Pancreas (tissue), 10 donors: ENCODE results near the gene CIB4. TPM values are rescaled to one million over a fixed set of nuclear protein-coding genes. Genes with fewer than 3 reads are reported as not detected.
A peak's percentile ranks its signal among the peaks of the same experiment; 100 is the strongest.

Experiments used
- ATAC-seq, 4 donors: fragments of 200-7000 bp; cut with Tn5 transposase; one replicate each; pipeline versions ENCODE4 v1.8.0 to v1.9.1; 2020; ENCODE audit warnings: mild to moderate bottlenecking in 4 of 4, moderate library complexity in 4 of 4
- DNase-seq, 6 donors: peaks; one replicate each; pipeline ENCODE4 v3.0.0-alpha.2; 2020
- FAIRE-seq: peaks from 2 replicates; lab custom pipeline; 2012; peaks lifted over from hg19 to GRCh38; lab: Jason Lieb, UNC
- H3K27ac ChIP-seq, 4 donors: fragments of 200-600 bp; sonication (generic); 1 replicate in 3 of 4; 2 replicates in 1 of 4; pipeline versions ENCODE4 v1.5.0 to v1.8.0; 2020
- H3K27me3 ChIP-seq, 4 donors: fragments of 200-600 bp; one replicate each; pipeline ENCODE4 v1.8.0; 2021
- H3K36me3 ChIP-seq, 3 donors: fragments of 200-600 bp; sonication (generic) in 1 of 3; one replicate each; pipeline versions ENCODE4 v1.5.0 to v1.8.0; 2020 to 2021
- H3K4me1 ChIP-seq, 3 donors: fragments of 200-600 bp; one replicate each; pipeline ENCODE4 v1.8.0; 2021
- H3K4me3 ChIP-seq, 4 donors: fragments of 200-600 bp; sonication (generic) in 2 of 4; one replicate each; pipeline versions ENCODE4 v1.5.0 to v1.8.0; 2020 to 2021
- H3K9me3 ChIP-seq, 4 donors: fragments of 200-600 bp; one replicate each; pipeline ENCODE4 v1.8.0; 2021
- WGBS, 2 donors: extraction: QIAGEN DNeasy Blood & Tissue Kit; methylation state at CpG; one replicate each; pipeline ENCODE4 v1.1.7; 2013; 5-methylcytosine and 5-hydroxymethylcytosine counted together
- intact Hi-C, 3 donors: fragments of 100-400 bp; cut with DNase I; formaldehyde crosslinking; loops; one replicate each; pipeline versions ENCODE4 v1.11.1 to v1.14.2; 2022
- polyA plus RNA-seq, 2 donors: library from polyadenylated mRNA; stranded (reverse); fragments of 200-250 nt; gene quantifications; one replicate each; pipeline ENCODE4 v1.2.3, GENCODE V29; 2013
- total RNA-seq, 6 donors: library from RNA; stranded (reverse); fragmentation: NEBNext Ultra II Directional in 4 of 6; extraction: Animal tissue kit (Norgen Biotek cat#: 25700) in 4 of 6; gene quantifications; one replicate each; pipeline versions ENCODE4 v1.2.1 to v1.2.4, GENCODE V29; 2021 to 2023
- TF ChIP-seq, protein P1 (sequence below), 4 donors: fragments of 200-600 bp; sonication (generic) in 3 of 4; IDR thresholded peaks; one replicate each; pipeline versions ENCODE4 v1.5.0 to v1.8.0; 2021; ENCODE audit warnings: antibody characterized with exemption in 4 of 4
- donor health status: healthy with polysubstance abuse.
- donor health status: DM: no; HTN: no; CAD: no; lungs with moderate emphysema.
- donor health status: DM: no; HTN: no; CAD: no.
- donor health status: control.
- donor health status: control.
- donor health status: Bipolar disorder and iron deficiency.
- donor health status: DM: yes; HTN: yes; CAD: no.
- donor health status: DM: no; HTN: no; CAD: no.
- donor health status: DM: no; HTN: no; CAD: no.
- donor health status: DM: yes; HTN: yes; CAD: no.

CIB4 gene
- total and polyA plus RNA-seq, 8 donors = 0.19 to 0.62 (median 0.31) TPM; not detected in 3

GRCh38 chr2:26540306-26540705 is 100.9 kb downstream of the CIB4 start:
- Histone ChIP-seq H3K27me3 (no peaks in the 10 kb centered on the region), H3K4me1 (peaks cover 0 to 5% (median 5%) of the 10 kb centered on the region in 3 donors), H3K9me3 (no peaks in the 10 kb centered on the region), H3K4me3 (no peak overlapping the region), H3K27ac (no peak overlapping the region), H3K36me3 (no peaks in the 10 kb centered on the region)
- 71 to 81% methylated on average over 10 of the region's 10 CpGs for WGBS, 2 donors
- ATAC-seq (no peak), DNase-seq (peak in 1 of 6 donors; percentile 38), FAIRE-seq (no peak)
- TF ChIP-seq, protein P1, sequence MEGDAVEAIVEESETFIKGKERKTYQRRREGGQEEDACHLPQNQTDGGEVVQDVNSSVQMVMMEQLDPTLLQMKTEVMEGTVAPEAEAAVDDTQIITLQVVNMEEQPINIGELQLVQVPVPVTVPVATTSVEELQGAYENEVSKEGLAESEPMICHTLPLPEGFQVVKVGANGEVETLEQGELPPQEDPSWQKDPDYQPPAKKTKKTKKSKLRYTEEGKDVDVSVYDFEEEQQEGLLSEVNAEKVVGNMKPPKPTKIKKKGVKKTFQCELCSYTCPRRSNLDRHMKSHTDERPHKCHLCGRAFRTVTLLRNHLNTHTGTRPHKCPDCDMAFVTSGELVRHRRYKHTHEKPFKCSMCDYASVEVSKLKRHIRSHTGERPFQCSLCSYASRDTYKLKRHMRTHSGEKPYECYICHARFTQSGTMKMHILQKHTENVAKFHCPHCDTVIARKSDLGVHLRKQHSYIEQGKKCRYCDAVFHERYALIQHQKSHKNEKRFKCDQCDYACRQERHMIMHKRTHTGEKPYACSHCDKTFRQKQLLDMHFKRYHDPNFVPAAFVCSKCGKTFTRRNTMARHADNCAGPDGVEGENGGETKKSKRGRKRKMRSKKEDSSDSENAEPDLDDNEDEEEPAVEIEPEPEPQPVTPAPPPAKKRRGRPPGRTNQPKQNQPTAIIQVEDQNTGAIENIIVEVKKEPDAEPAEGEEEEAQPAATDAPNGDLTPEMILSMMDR (IDR thresholded peaks at IDR 0.05) = no peak
- intact Hi-C loops = no loop called here

- TF ChIP-seq, protein P1 (IDR thresholded peaks at IDR 0.05) = no peak
- DNase-seq = no peak
- no peak for ATAC-seq
- Histone ChIP-seq H3K9me3 (no peaks in the 10 kb centered on the region), H3K4me3 (no peak overlapping the region), H3K4me1 (peaks cover 0 to 5% (median 5%) of the 10 kb centered on the region in 3 donors), H3K27ac (no peak overlapping the region), H3K27me3 (no peaks in the 10 kb centered on the region), H3K36me3 (no peaks in the 10 kb centered on the region)
- intact Hi-C loops = no loop called here
- WGBS, 2 donors = 84% methylated on average over 14 of the region's 14 CpGs
- no peak for FAIRE-seq
Measured at GRCh38 chr2:26537826-26538475, 103.2 kb downstream of the CIB4 start.

GRCh38 chr2:26537069-26537825 is 103.9 kb downstream of the CIB4 start:
- FAIRE-seq = no peak
- no peaks in the 10 kb centered on the region for H3K27me3 ChIP-seq
- no peak overlapping the region for H3K27ac ChIP-seq
- no peaks in the 10 kb centered on the region for H3K36me3 ChIP-seq
- 82 to 84% methylated on average over 17 of the region's 17 CpGs for WGBS, 2 donors
- no peaks in the 10 kb centered on the region for H3K9me3 ChIP-seq
- ATAC-seq = no peak
- H3K4me3 ChIP-seq = no peak overlapping the region
- TF ChIP-seq, protein P1 (IDR thresholded peaks at IDR 0.05) = no peak
- DNase-seq = no peak
- H3K4me1 ChIP-seq = peaks cover 0 to 4% (median under 1%) of the 10 kb centered on the region in 3 donors
- intact Hi-C loops = no loop called here

DNA sequence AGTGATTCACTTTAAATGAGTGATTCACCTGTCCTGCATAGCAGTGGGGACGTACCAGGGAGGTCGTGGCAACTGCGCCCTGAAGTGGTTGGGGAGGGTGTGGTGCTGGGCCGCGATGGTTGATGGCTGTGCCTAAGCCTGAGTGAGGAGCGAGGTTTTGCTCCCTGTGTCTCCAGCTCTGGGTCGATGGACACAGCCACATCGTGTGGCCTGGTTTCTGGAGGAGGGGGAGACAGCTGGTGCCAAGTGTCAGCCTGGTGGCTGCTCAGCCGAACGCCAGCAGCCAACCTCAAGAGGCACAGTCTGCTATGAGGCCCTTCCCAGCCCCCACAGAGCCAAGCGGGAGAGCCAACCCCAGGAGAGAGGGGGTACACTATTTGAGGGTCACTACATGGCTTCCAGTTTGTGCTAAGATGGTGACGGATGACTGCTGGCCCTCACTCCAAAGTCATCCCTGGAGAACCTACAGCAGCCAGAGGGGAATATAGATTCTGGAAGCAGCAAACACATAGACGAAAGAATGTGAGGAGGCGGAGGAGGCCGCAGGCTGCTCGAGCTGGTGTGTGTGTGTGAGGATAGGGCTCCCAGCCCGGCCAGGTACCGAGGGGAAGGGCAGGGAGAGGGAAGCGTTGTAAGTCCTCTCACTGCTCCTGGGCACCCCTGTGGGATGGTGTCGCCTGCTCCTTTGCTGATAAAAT is 104.6 kb downstream of the CIB4 start:
- no peaks in the 10 kb centered on the region for H3K9me3 ChIP-seq
- WGBS, 2 donors = 82% methylated on average over 20 of the region's 20 CpGs
- no peak for FAIRE-seq
- no peaks in the 10 kb centered on the region for H3K27me3 ChIP-seq
- H3K4me3 ChIP-seq = no peak overlapping the region
- TF ChIP-seq, protein P1 (IDR thresholded peaks at IDR 0.05) = no peak
- no peak for DNase-seq
- no peak overlapping the region for H3K27ac ChIP-seq
- intact Hi-C loops = no loop called here
- H3K4me1 ChIP-seq = no peaks in the 10 kb centered on the region
- H3K36me3 ChIP-seq = no peaks in the 10 kb centered on the region
- ATAC-seq = no peak
